Endothelial cell (in vitro differentiated cells): ENCODE data around the gene GTSE1. TPM values are rescaled to one million over a fixed set of nuclear protein-coding genes. Genes with fewer than 3 reads are reported as not detected.

Source experiments
- DNase-seq: peaks from one replicate; pipeline ENCODE4 v3.0.0; 2021; ENCODE audit warnings: low spot score
- H3K27ac Mint-ChIP-seq: one replicate; pipeline ENCODE4 v1.8.0; 2021; ENCODE audit warnings: mixed read lengths, inconsistent platforms; ENCODE audit not compliant: unreplicated experiment
- H3K27me3 Mint-ChIP-seq: one replicate; pipeline ENCODE4 v1.8.0; 2021; ENCODE audit warnings: mild to moderate bottlenecking, moderate library complexity, mixed read lengths, inconsistent platforms; ENCODE audit not compliant: unreplicated experiment
- H3K36me3 Mint-ChIP-seq: one replicate; pipeline ENCODE4 v1.8.0; 2021; ENCODE audit warnings: mild to moderate bottlenecking, low read depth, mixed read lengths, inconsistent platforms; ENCODE audit not compliant: unreplicated experiment
- H3K4me1 Mint-ChIP-seq: one replicate; pipeline ENCODE4 v1.8.0; 2021; ENCODE audit warnings: mild to moderate bottlenecking, mixed read lengths, inconsistent platforms; ENCODE audit not compliant: unreplicated experiment
- H3K4me3 Mint-ChIP-seq: one replicate; pipeline ENCODE4 v1.8.0; 2021; ENCODE audit warnings: mild to moderate bottlenecking, mixed read lengths, inconsistent platforms; ENCODE audit not compliant: unreplicated experiment
- H3K9me3 Mint-ChIP-seq: one replicate; pipeline ENCODE4 v1.8.0; 2021; ENCODE audit warnings: mixed read lengths, inconsistent platforms; ENCODE audit not compliant: unreplicated experiment
- CTCF ChIP-seq: fragments of 200-600 bp; sonication (generic); IDR thresholded peaks from one replicate; pipeline ENCODE4 v1.5.0; 2021; ENCODE audit warnings: antibody characterized with exemption; ENCODE audit not compliant: unreplicated experiment
- total RNA-seq: library from RNA; stranded (reverse); fragmentation: NEBNext Ultra II Directional; extraction: Animal tissue kit (Norgen Biotek cat#: 25700); gene quantifications from one replicate; pipeline ENCODE4 v1.2.1, GENCODE V29; 2021; ENCODE audit not compliant: unreplicated experiment

The GTSE1 gene
- total RNA-seq, 1 donor from 2014 or later: 8.2 TPM

GRCh38 chr22:46293577-46294260 lies 3.0 kb upstream of the GTSE1 start:
- no peak overlapping the region for H3K27ac Mint-ChIP-seq
- no peak for TF ChIP-seq CTCF
- H3K4me3 Mint-ChIP-seq: no peak overlapping the region
- no peak for DNase-seq
- H3K9me3 Mint-ChIP-seq: no peaks in the 10 kb centered on the region
- H3K36me3 Mint-ChIP-seq: peaks cover 18% of the 10 kb centered on the region
- peaks cover 9% of the 10 kb centered on the region for H3K27me3 Mint-ChIP-seq
- peaks cover 9% of the 10 kb centered on the region for H3K4me1 Mint-ChIP-seq

- no peak overlapping the region for H3K4me3 Mint-ChIP-seq
- no peaks in the 10 kb centered on the region for H3K9me3 Mint-ChIP-seq
- no peak for TF ChIP-seq CTCF
- DNase-seq: no peak
- H3K27me3 Mint-ChIP-seq: peaks cover 9% of the 10 kb centered on the region
- H3K4me1 Mint-ChIP-seq: peaks cover 13% of the 10 kb centered on the region
- H3K36me3 Mint-ChIP-seq: peaks cover 20% of the 10 kb centered on the region
- no peak overlapping the region for H3K27ac Mint-ChIP-seq
These were observed 1.9 kb upstream of the GTSE1 start for GRCh38 chr22:46294784-46295183.

GRCh38 chr22:46295277-46295971 lies 1.2 kb upstream of the GTSE1 start:
- no peaks in the 10 kb centered on the region for H3K9me3 Mint-ChIP-seq
- peaks cover 13% of the 10 kb centered on the region for H3K4me1 Mint-ChIP-seq
- H3K27ac Mint-ChIP-seq: no peak overlapping the region
- peaks cover 22% of the 10 kb centered on the region for H3K36me3 Mint-ChIP-seq
- no peak for TF ChIP-seq CTCF
- peak overlapping the region; percentile 93 for H3K4me3 Mint-ChIP-seq
- no peak for DNase-seq
- H3K27me3 Mint-ChIP-seq: peaks cover 6% of the 10 kb centered on the region

GRCh38 chr22:46297151-46297812 lies 612 bp downstream of the GTSE1 start:
- no peaks in the 10 kb centered on the region for H3K9me3 Mint-ChIP-seq
- H3K27ac Mint-ChIP-seq: peak overlapping the region; percentile 2
- peaks cover 21% of the 10 kb centered on the region for H3K36me3 Mint-ChIP-seq
- peak; percentile 35 for DNase-seq
- peaks cover 5% of the 10 kb centered on the region for H3K27me3 Mint-ChIP-seq
- H3K4me1 Mint-ChIP-seq: peaks cover 13% of the 10 kb centered on the region
- no peak for TF ChIP-seq CTCF
- H3K4me3 Mint-ChIP-seq: peak overlapping the region; percentile 87
